C4-2B (cell line): ENCODE measurements around the gene RNH1.

Experiments
- ZFX ChIP-seq: fragments of 450-650 bp; IDR thresholded peaks from 2 replicates; pipeline ENCODE4 v1.6.1; 2017
- TF ChIP-seq, protein P1 (sequence below): fragments of 450-650 bp; conservative IDR thresholded peaks from 2 replicates; pipeline ENCODE4 v1.5.1; 2017; ENCODE audit warnings: mild to moderate bottlenecking

DNA sequence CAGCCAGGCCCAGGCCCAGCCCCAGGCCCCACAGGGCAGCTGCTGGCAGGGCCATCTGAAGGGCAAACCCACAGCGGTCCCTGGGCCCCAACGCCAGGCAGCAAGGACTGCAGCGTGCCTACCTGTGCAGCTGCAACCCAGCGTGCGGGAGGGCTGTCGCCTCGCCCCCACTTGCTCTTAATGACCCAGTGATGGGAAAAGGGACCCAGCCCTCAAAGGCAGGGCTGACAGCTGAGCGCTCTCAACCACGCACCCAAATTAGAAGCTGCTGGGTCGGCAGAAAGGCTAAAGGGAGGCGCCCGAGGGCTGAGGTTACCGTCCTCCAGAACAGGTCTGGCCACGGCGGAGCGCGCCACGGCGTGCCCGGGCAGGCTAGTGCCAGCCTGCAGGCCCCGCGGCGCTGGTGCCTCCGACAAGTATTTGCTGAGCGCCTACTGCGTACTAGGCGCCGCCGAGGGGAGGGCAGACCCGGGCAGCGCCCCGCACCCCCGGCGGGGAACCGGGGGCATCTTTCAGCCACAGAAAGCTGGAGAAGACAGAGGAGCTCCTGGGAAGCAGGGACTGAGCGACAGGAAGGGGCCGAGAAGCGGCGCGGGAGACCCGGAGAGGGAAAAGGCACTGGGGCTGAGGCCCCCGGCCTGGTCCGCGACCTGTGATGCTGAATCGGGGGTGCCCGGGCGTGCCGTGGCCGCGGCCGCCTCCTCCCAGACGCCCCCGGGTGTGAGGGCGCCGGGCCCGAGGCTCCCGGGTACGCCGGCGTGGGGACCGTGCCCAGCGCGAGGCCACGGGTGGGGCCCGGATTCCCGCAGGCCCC, 27.6 kb upstream of the RNH1 start:
- TF ChIP-seq, protein P1, sequence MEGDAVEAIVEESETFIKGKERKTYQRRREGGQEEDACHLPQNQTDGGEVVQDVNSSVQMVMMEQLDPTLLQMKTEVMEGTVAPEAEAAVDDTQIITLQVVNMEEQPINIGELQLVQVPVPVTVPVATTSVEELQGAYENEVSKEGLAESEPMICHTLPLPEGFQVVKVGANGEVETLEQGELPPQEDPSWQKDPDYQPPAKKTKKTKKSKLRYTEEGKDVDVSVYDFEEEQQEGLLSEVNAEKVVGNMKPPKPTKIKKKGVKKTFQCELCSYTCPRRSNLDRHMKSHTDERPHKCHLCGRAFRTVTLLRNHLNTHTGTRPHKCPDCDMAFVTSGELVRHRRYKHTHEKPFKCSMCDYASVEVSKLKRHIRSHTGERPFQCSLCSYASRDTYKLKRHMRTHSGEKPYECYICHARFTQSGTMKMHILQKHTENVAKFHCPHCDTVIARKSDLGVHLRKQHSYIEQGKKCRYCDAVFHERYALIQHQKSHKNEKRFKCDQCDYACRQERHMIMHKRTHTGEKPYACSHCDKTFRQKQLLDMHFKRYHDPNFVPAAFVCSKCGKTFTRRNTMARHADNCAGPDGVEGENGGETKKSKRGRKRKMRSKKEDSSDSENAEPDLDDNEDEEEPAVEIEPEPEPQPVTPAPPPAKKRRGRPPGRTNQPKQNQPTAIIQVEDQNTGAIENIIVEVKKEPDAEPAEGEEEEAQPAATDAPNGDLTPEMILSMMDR, result no peak
- peak; percentile 79; the same call in 1 of the 2 replicates for TF ChIP-seq ZFX
